ENCODE measurements around the gene FIGNL1.

The FIGNL1 gene

GRCh38 chr7:50405221-50405620 lies 44.9 kb downstream of the FIGNL1 start:
- TF ChIP-seq TAF1 (IDR thresholded peaks at IDR 0.05; ENCODE audit: borderline replicate concordance, insufficient read depth, low read length) (no peak), POLR2AphosphoS5 (IDR thresholded peaks at IDR 0.05; ENCODE audit: low read depth, low read length) (no peak), REST (IDR thresholded peaks at IDR 0.05; ENCODE audit: insufficient read depth in 1 of 2, low read depth in 2 of 2, low read length in 2 of 2) (no peak), SIN3A (IDR thresholded peaks at IDR 0.05; ENCODE audit: borderline replicate concordance, insufficient read depth, low read length) (no peak), FOXP2 (optimal IDR thresholded peaks at IDR 0.05; ENCODE audit: borderline replicate concordance, extremely low read depth, extremely low read length, insufficient read depth) (no peak)

GRCh38 chr7:50404392-50404791 lies 45.8 kb downstream of the FIGNL1 start:
- TF ChIP-seq REST (IDR thresholded peaks at IDR 0.05; ENCODE audit: insufficient read depth in 1 of 2, low read depth in 2 of 2, low read length in 2 of 2), result no peak
- no peak for TF ChIP-seq POLR2AphosphoS5 (IDR thresholded peaks at IDR 0.05; ENCODE audit: low read depth, low read length)
- TF ChIP-seq FOXP2 (optimal IDR thresholded peaks at IDR 0.05; ENCODE audit: borderline replicate concordance, extremely low read depth, extremely low read length, insufficient read depth), result no peak
- no peak for TF ChIP-seq TAF1 (IDR thresholded peaks at IDR 0.05; ENCODE audit: borderline replicate concordance, insufficient read depth, low read length)
- TF ChIP-seq SIN3A (IDR thresholded peaks at IDR 0.05; ENCODE audit: borderline replicate concordance, insufficient read depth, low read length), result no peak

- TF ChIP-seq TAF1 (IDR thresholded peaks at IDR 0.05; ENCODE audit: borderline replicate concordance, insufficient read depth, low read length) (no peak), REST (IDR thresholded peaks at IDR 0.05; ENCODE audit: insufficient read depth in 1 of 2, low read depth in 2 of 2, low read length in 2 of 2) (no peak), FOXP2 (optimal IDR thresholded peaks at IDR 0.05; ENCODE audit: borderline replicate concordance, extremely low read depth, extremely low read length, insufficient read depth) (no peak), POLR2AphosphoS5 (IDR thresholded peaks at IDR 0.05; ENCODE audit: low read depth, low read length) (no peak), SIN3A (IDR thresholded peaks at IDR 0.05; ENCODE audit: borderline replicate concordance, insufficient read depth, low read length) (no peak)
Measured at GRCh38 chr7:50400114-50400513, 50.0 kb downstream of the FIGNL1 start.

- TF ChIP-seq POLR2AphosphoS5 (IDR thresholded peaks at IDR 0.05; ENCODE audit: low read depth, low read length) (no peak), TAF1 (IDR thresholded peaks at IDR 0.05; ENCODE audit: borderline replicate concordance, insufficient read depth, low read length) (no peak), REST (IDR thresholded peaks at IDR 0.05; ENCODE audit: insufficient read depth in 1 of 2, low read depth in 2 of 2, low read length in 2 of 2) (no peak), FOXP2 (optimal IDR thresholded peaks at IDR 0.05; ENCODE audit: borderline replicate concordance, extremely low read depth, extremely low read length, insufficient read depth) (no peak)
Measured at GRCh38 chr7:50399635-50400034, 50.5 kb downstream of the FIGNL1 start.

- no peak for TF ChIP-seq FOXP2 (optimal IDR thresholded peaks at IDR 0.05; ENCODE audit: borderline replicate concordance, extremely low read depth, extremely low read length, insufficient read depth)
- TF ChIP-seq POLR2AphosphoS5 (IDR thresholded peaks at IDR 0.05; ENCODE audit: low read depth, low read length), result no peak
- TF ChIP-seq SIN3A (IDR thresholded peaks at IDR 0.05; ENCODE audit: borderline replicate concordance, insufficient read depth, low read length), result no peak
- no peak for TF ChIP-seq TAF1 (IDR thresholded peaks at IDR 0.05; ENCODE audit: borderline replicate concordance, insufficient read depth, low read length)
- TF ChIP-seq REST (IDR thresholded peaks at IDR 0.05; ENCODE audit: insufficient read depth in 1 of 2, low read depth in 2 of 2, low read length in 2 of 2), result no peak
Measured at GRCh38 chr7:50399206-50399605, 50.9 kb downstream of the FIGNL1 start.
